NCI-H187 (cell line): Measurements from ENCODE around the gene MAOB.
"Not testable (repeated sequence)": the region's sequence is repeated elsewhere in the genome, so short reads cannot be mapped to it uniquely, and the experiment has no call there.

Experiments used
- DNase-seq, 2 experiments: peaks; one replicate each; lab custom pipeline; 2025; lab: John Stamatoyannopoulos, UW

MAOB gene

GRCh38 chrX:43753637-43754036 lies 128.6 kb downstream of the MAOB start:
- DNase-seq = no peak

GRCh38 chrX:43750248-43750676 lies 132.0 kb downstream of the MAOB start:
- DNase-seq = no peak

GRCh38 chrX:43747476-43747875 lies 134.8 kb downstream of the MAOB start:
- DNase-seq = no peak

GRCh38 chrX:43745938-43746721 lies 136.1 kb downstream of the MAOB start:
- no peak for DNase-seq

GRCh38 chrX:43744284-43744683 lies 138.0 kb downstream of the MAOB start:
- DNase-seq = no peak

- no peak for DNase-seq
Measured at GRCh38 chrX:43743100-43743822, 139.0 kb downstream of the MAOB start.

- DNase-seq = no peak
Measured at GRCh38 chrX:43741843-43742573, 140.2 kb downstream of the MAOB start.

- DNase-seq = no peak
Measured at GRCh38 chrX:43735957-43736356, 146.3 kb downstream of the MAOB start.

- no peak for DNase-seq
Measured at GRCh38 chrX:43735534-43735933, 146.7 kb downstream of the MAOB start.

GRCh38 chrX:43734444-43734843 lies 147.8 kb downstream of the MAOB start:
- no peak for DNase-seq

GRCh38 chrX:43733699-43734098 lies 148.6 kb downstream of the MAOB start:
- no peak for DNase-seq

- no peak for DNase-seq
Measured at GRCh38 chrX:43731086-43731485, 151.2 kb downstream of the MAOB start.

- DNase-seq = no peak
Measured at GRCh38 chrX:43728966-43729365, 153.3 kb downstream of the MAOB start.

GRCh38 chrX:43728002-43728401 lies 154.2 kb downstream of the MAOB start:
- DNase-seq = no peak

GRCh38 chrX:43727254-43727653 lies 155.0 kb downstream of the MAOB start:
- DNase-seq = not testable (repeated sequence)

- DNase-seq = not testable (repeated sequence)
Measured at GRCh38 chrX:43725227-43725626, 157.0 kb downstream of the MAOB start.

- no peak for DNase-seq
Measured at GRCh38 chrX:43720961-43721360, 161.3 kb downstream of the MAOB start.

- DNase-seq = no peak
Measured at GRCh38 chrX:43720082-43720481, 162.2 kb downstream of the MAOB start.

- no peak for DNase-seq
Measured at GRCh38 chrX:43718956-43719355, 163.3 kb downstream of the MAOB start.

GRCh38 chrX:43718546-43718945 lies 163.7 kb downstream of the MAOB start:
- no peak for DNase-seq

- no peak for DNase-seq
Measured at GRCh38 chrX:43718081-43718480, 164.2 kb downstream of the MAOB start.

GRCh38 chrX:43717161-43717560 lies 165.1 kb downstream of the MAOB start:
- no peak for DNase-seq

GRCh38 chrX:43716696-43717095 lies 165.6 kb downstream of the MAOB start:
- DNase-seq = no peak
